ENCODE results near the gene MAPRE3. TPM values are rescaled to one million over a fixed set of nuclear protein-coding genes. Genes with fewer than 3 reads are reported as not detected.
A peak's percentile ranks its signal among the peaks of the same experiment; 100 is the strongest.

MAPRE3 gene
- total RNA-seq, 4 donors from 2014 or later, result 23.8 to 63.6 (median 35.7) TPM

GRCh38 chr2:27070653-27071276 lies 100.3 kb downstream of the MAPRE3 start:
- WGBS, 2 donors, result 1 to 4% methylated on average over 9 to 11 of the region's 11 CpGs
- peak overlapping the region; percentile 78 for H3K4me3 ChIP-seq (ENCODE audit: low read depth, poor library complexity, severe bottlenecking)
- intact Hi-C loops (cut with DNase I; ENCODE audit: low total_unique reads), result no loop called here
- DNase-seq (ENCODE audit: low spot score in 2 of 2), result no peak
- no peak for TF ChIP-seq POLR2A (IDR thresholded peaks at IDR 0.05)
- no peak for TF ChIP-seq CTCF (IDR thresholded peaks at IDR 0.05)

GRCh38 chr2:27071277-27071989 lies 101.0 kb downstream of the MAPRE3 start, which contains the start of gene OST4:
Gene OST4 (minus strand): TSS chr2:27071654.
- H3K4me3 ChIP-seq (ENCODE audit: low read depth, poor library complexity, severe bottlenecking), result peak within 1 kb of the TSS; percentile 78
- peak in 1 of 2 donors; percentile 20 for TF ChIP-seq POLR2A (IDR thresholded peaks at IDR 0.05)
- no peak for TF ChIP-seq CTCF (IDR thresholded peaks at IDR 0.05)
- peak; percentile 90 to 98 for DNase-seq (ENCODE audit: low spot score in 2 of 2)
- 0 to 1% methylated on average over 57 to 67 of the region's 86 CpGs for WGBS, 2 donors
- intact Hi-C loops (cut with DNase I; ENCODE audit: low total_unique reads), result no loop called here

- peak overlapping the region; percentile 36 for H3K4me3 ChIP-seq (ENCODE audit: low read depth, poor library complexity, severe bottlenecking)
- 9 to 11% methylated on average over 31 to 34 of the region's 34 CpGs for WGBS, 2 donors
- intact Hi-C loops (cut with DNase I; ENCODE audit: low total_unique reads), result no loop called here
- peak in 1 of 2 donors; percentile 90 for DNase-seq (ENCODE audit: low spot score in 2 of 2)
- TF ChIP-seq CTCF (IDR thresholded peaks at IDR 0.05), result no peak
- no peak for TF ChIP-seq POLR2A (IDR thresholded peaks at IDR 0.05)
These were observed 101.8 kb downstream of the MAPRE3 start for GRCh38 chr2:27071990-27072830.

GRCh38 chr2:27072920-27073319 lies 102.5 kb downstream of the MAPRE3 start:
- WGBS, 2 donors, result 89% methylated on average over 5 of the region's 5 CpGs
- intact Hi-C loops (cut with DNase I; ENCODE audit: low total_unique reads), result no loop called here
- no peak for DNase-seq (ENCODE audit: low spot score in 2 of 2)

GRCh38 chr2:27073782-27074181 lies 103.3 kb downstream of the MAPRE3 start:
- no peak for DNase-seq (ENCODE audit: low spot score in 2 of 2)
- no peak overlapping the region for H3K4me3 ChIP-seq (ENCODE audit: low read depth, poor library complexity, severe bottlenecking)
- intact Hi-C loops (cut with DNase I; ENCODE audit: low total_unique reads), result no loop called here
- no peak for TF ChIP-seq POLR2A (IDR thresholded peaks at IDR 0.05)
- TF ChIP-seq CTCF (IDR thresholded peaks at IDR 0.05), result no peak
- 40 to 57% methylated on average over 2 of the region's 2 CpGs for WGBS, 2 donors

More at GRCh38 chr2:27072920-27073319, 102.5 kb downstream of the MAPRE3 start:
- no peak overlapping the region for H3K4me3 ChIP-seq (ENCODE audit: low read depth, poor library complexity, severe bottlenecking)
- no peak for TF ChIP-seq CTCF (IDR thresholded peaks at IDR 0.05)
- no peak for TF ChIP-seq POLR2A (IDR thresholded peaks at IDR 0.05)
